ENCODE data around the gene SPATA1.
"Not testable (repeated sequence)": the region's sequence is repeated elsewhere in the genome, so short reads cannot be mapped to it uniquely, and the experiment has no call there.

The SPATA1 gene

GRCh38 chr1:84506002-84506728, at the start of gene SPATA1, which contains the start of gene GNG5:
TSS of gene SPATA1 (plus strand) at chr1:84506386. CDS start at chr1:84516360, 9,974 bp downstream.
TSS of gene GNG5 (minus strand) at chr1:84506581. CDS start at chr1:84506091, 490 bp downstream.
- DNase-seq = peak; percentile 99

DNA sequence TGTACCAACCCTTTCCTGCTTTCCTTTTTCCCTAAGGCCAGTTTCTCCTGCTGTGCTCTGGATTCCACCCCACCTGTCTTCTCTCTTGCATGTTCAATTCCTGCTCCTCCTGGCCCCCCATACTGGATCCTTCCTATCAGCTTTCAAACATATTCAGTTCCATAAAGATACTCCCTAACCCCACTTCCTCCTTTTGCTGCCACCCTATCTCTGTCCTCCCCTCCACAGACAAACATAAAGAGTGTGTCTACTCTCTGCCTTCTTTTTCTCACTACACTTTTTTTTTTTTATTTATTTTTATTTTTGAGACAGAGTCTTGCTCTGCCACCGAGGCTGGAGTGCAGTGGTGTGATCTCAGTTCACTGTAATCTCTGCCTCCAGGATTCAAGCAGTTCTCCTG, 44.1 kb upstream of the SPATA1 start:
- DNase-seq = no peak

- DNase-seq = no peak
These were observed 38.9 kb upstream of the SPATA1 start for GRCh38 chr1:84467298-84467697.

- no peak for DNase-seq
These were observed 30.0 kb upstream of the SPATA1 start for GRCh38 chr1:84476225-84476624.

- peak; percentile 88 for DNase-seq
These were observed 27.0 kb upstream of the SPATA1 start, which contains the start of gene RPF1 for GRCh38 chr1:84478876-84479868. TSS of gene RPF1 (plus strand) at chr1:84479266. CDS start at chr1:84479282, 16 bp downstream.

DNA sequence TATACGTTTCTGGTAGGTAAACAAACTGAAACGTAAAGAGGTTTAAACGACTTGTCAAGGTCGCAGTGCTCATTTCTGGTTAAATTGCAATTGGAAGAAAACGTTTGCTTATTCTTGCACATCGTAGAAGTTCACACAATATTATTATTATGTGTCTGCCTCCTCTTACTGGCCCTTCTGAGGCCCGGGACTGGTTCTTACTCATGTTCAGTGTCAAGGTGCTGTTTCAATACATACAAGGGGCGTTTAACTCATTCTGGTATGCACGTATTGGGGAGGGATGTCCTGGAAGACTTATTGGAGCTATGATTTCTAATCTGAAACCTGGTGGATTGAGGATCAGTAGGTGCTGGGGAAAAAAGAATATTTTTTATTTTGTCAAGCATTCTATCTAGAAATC, 26.2 kb upstream of the SPATA1 start:
- DNase-seq = no peak

DNA sequence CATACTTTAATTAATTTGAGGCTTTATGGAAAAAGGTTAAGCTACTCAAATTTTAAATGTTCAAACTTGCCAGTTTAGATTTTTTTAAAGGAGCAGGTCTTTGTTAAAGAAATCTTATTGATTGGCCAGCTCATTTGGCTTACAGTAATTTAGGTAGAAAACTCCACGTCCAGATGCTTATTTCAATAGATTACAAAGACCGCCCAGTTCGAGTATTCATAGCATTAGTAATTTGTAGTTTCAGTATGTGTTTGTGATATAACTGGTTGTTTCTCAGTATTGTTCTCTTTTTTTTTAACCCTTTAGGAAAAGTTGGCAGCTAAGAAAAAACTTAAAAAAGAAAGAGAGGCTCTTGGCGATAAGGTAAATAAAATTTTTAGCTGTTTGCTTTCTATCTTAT, 25.5 kb upstream of the SPATA1 start:
- DNase-seq = no peak

DNA sequence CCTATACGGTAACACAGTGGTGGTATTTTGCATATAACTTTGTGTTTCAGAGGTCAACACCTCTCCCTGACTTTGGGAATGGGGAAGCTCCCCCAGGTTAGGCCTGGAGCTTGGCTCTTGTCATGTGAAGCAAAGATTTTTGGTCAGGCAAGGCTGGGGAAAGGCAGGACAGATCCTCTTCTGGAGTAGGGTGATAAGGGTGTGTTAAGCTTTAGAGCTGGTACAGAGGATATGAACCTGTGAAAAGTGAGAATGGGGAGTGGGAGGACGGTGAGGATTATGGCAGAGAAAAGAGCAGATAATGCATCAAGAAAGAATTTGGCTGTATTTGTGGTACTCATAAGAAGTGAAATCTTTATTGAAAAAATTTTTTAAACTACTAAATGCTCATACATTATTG, 24.9 kb upstream of the SPATA1 start:
- no peak for DNase-seq

GRCh38 chr1:84488107-84488506, 18.1 kb upstream of the SPATA1 start:
- no peak for DNase-seq

GRCh38 chr1:84489766-84490165, 16.4 kb upstream of the SPATA1 start:
- DNase-seq = no peak

GRCh38 chr1:84492726-84493125, 13.5 kb upstream of the SPATA1 start:
- DNase-seq = no peak

- no peak for DNase-seq
These were observed 12.4 kb upstream of the SPATA1 start for GRCh38 chr1:84493747-84494146.

- no peak for DNase-seq
These were observed 9.7 kb upstream of the SPATA1 start for GRCh38 chr1:84496498-84496897.

DNA sequence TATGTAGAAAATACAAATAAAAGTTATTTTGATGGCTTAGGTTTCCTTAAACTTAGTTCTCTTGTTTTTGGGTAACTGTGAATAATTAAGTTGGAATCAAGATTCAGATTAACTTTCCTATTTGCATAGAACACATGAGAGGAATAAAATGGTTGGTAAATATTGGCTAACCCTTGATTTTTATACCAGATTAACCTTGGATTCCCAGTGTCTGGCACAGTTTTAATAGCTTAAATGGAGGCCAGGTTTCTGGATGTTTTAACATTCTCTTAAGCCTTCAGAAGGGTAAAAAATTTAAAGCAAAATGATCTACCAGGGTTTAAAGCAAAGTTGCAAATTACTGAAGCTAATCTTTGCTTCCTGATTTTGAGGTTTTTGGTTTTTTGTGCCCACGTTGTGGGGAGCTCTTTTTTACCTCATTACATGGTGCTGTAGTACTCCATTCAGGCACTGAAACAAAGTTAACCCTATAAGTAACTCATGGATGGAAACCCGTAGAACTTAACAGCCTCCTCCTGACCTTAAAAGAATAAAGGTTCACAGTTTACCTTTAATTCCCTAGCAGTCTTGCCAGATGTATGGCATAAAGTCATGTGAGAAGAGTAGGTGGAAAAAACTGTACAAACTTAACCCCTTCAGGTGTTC, 8.4 kb upstream of the SPATA1 start:
- DNase-seq = no peak

DNA sequence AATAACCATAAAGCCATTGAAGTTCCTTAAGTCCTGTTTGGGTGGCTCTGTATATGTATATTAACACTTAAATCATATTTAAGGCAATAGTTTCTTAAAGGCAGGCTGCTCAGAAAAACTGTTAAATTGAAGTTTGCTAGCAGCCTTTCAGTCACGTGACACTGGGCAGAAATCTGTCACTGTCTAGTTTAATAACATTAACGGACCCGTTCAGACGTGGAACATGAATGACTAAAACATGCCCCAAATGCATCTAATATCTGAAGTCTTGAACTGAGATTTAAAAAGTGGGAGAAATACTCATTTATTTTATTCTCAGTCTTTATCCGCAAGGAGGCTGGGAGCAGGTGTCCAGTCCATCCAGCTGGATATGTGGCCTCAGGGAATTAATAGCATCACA, 3.3 kb upstream of the SPATA1 start:
- DNase-seq = no peak

GRCh38 chr1:84504580-84505492, 1.4 kb upstream of the SPATA1 start:
- no peak for DNase-seq

GRCh38 chr1:84505493-84506001, 639 bp upstream of the SPATA1 start:
- DNase-seq = no peak

- DNase-seq = no peak
These were observed 705 bp downstream of the SPATA1 start for GRCh38 chr1:84506729-84507453.

GRCh38 chr1:84507887-84508286, 1.7 kb downstream of the SPATA1 start:
- DNase-seq = not testable (repeated sequence)

GRCh38 chr1:84508510-84508909, 2.3 kb downstream of the SPATA1 start:
- DNase-seq = no peak

DNA sequence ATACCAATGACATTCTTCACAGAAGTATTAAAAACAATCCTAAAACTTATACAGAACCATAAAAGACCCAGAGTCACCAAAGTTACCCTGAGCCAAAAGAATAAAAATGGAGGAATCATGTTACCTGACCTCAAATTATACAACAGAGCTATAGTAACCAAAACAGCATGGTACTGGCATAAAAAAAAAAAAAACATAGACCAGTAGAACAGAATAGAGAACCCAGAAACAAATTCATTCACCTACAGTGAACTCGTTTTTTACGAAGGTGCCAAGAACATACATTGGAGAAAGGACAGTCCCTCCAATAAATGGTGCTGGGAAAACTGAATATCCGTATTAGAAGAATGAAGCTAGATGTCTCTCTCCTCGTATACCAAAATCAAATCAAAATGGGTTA, 2.8 kb downstream of the SPATA1 start:
- no peak for DNase-seq

Measured in activated CD8-positive, alpha-beta memory T cell treated with anti-CD3 and anti-CD28 coated beads, Interleukin-2, amount 50 U/mL, for 48 hours (primary cell).